OCI-LY7 (cell line): ENCODE measurements around the gene TMED7. TPM values are rescaled to one million over a fixed set of nuclear protein-coding genes. Genes with fewer than 3 reads are reported as not detected.

ENCODE experiments used
- BruUV-seq: library from RNA; stranded (reverse); fragments of 400-500 nt; replicated peaks from 2 replicates; lab custom pipeline; 2021; lab: Mats Ljungman, UMichigan
- CTCF ChIA-PET: fragments of 300-600 bp; sonication (Branson Sonifier 250); formaldehyde crosslinking; loops from one replicate; lab custom pipeline; 2022; ENCODE audit warnings: antibody characterized with exemption; ENCODE audit not compliant: unreplicated experiment; lab: Charles Lee
- POLR2A ChIA-PET: fragments of 300-600 bp; sonication (Branson Sonifier 250); formaldehyde crosslinking; loops from one replicate; lab custom pipeline; 2022; ENCODE audit warnings: antibody characterized with exemption; lab: Charles Lee
- DNase-seq: peaks from one replicate; pipeline ENCODE4 v3.0.0-alpha.2; 2015; ENCODE audit warnings: low spot score
- H2AFZ ChIP-seq: fragments of 200-600 bp; sonication (generic), shearing (Covaris generic); 2 replicates; pipeline ENCODE4 v1.6.1; 2014; ENCODE audit warnings: mild to moderate bottlenecking, antibody characterized with exemption, low read length, moderate library complexity
- H3K27ac ChIP-seq: fragments of 200-600 bp; sonication (generic); 2 replicates; pipeline ENCODE4 v1.5.1; 2014; ENCODE audit warnings: mixed run types, low read depth, mild to moderate bottlenecking, moderate library complexity, low read length, inconsistent platforms; ENCODE audit not compliant: poor library complexity, severe bottlenecking
- H3K36me3 ChIP-seq: fragments of 200-600 bp; sonication (generic); 2 replicates; pipeline ENCODE4 v1.6.1; 2014; ENCODE audit warnings: mild to moderate bottlenecking, antibody characterized with exemption, low read length, moderate library complexity, mixed read lengths; ENCODE audit not compliant: insufficient read depth
- H3K4me1 ChIP-seq: fragments of 200-600 bp; sonication (generic); 2 replicates; pipeline ENCODE4 v1.5.1; 2014; ENCODE audit warnings: mild to moderate bottlenecking, low read length; ENCODE audit not compliant: insufficient read depth, poor library complexity, severe bottlenecking
- H3K4me2 ChIP-seq: fragments of 200-600 bp; sonication (generic); 2 replicates; pipeline ENCODE4 v1.6.1; 2014; ENCODE audit warnings: mild to moderate bottlenecking, low read length
- H3K4me3 ChIP-seq: fragments of 200-600 bp; sonication (generic); 2 replicates; pipeline ENCODE4 v1.5.1; 2014; ENCODE audit warnings: mild to moderate bottlenecking, low read depth, low read length; ENCODE audit not compliant: poor library complexity, severe bottlenecking
- H3K79me2 ChIP-seq: fragments of 200-600 bp; sonication (generic); 2 replicates; pipeline ENCODE4 v1.6.1; 2016; ENCODE audit warnings: low read depth, mild to moderate bottlenecking, low read length, moderate library complexity, mixed read lengths; ENCODE audit not compliant: insufficient read depth
- H3K9me2 ChIP-seq: fragments of 200-600 bp; sonication (generic); 2 replicates; pipeline ENCODE4 v1.6.1; 2016; ENCODE audit warnings: mild to moderate bottlenecking, low read length, mixed read lengths; ENCODE audit not compliant: insufficient read depth
- H3K9me3 ChIP-seq: fragments of 200-600 bp; sonication (generic); 2 replicates; pipeline ENCODE4 v1.6.1; 2014; ENCODE audit warnings: mild to moderate bottlenecking, mixed run types, low read length, mixed read lengths
- H4K20me1 ChIP-seq: fragments of 200-600 bp; sonication (generic); 2 replicates; pipeline ENCODE4 v1.6.1; 2014; ENCODE audit warnings: mild to moderate bottlenecking, antibody characterized with exemption, low read length, moderate library complexity, mixed read lengths; ENCODE audit not compliant: insufficient read depth
- CTCF ChIP-seq: fragments of 200-600 bp; sonication (generic); conservative IDR thresholded peaks from 2 replicates; pipeline ENCODE4 v1.5.1; 2014; ENCODE audit warnings: mild to moderate bottlenecking, antibody characterized with exemption, low read length, moderate library complexity, mixed read lengths
- EZH2phosphoT487 ChIP-seq: fragments of 200-600 bp; sonication (generic); IDR thresholded peaks from 2 replicates; pipeline ENCODE4 v1.6.1; 2018; ENCODE audit warnings: low read depth, borderline replicate concordance, mild to moderate bottlenecking, mixed run types, antibody characterized with exemption, low read length, moderate library complexity, mixed read lengths
- intact Hi-C: fragments of 100-400 bp; cut with micrococcal nuclease; formaldehyde crosslinking; loops from one replicate; pipeline ENCODE4 v1.10.0; 2022; ENCODE audit not compliant: unreplicated experiment
- total RNA-seq, 2 experiments: library from RNA; depleted of rRNA in 1 of 2; stranded (reverse); fragments of >200 nt in 1 of 2; shearing (Covaris generic) in 1 of 2; gene quantifications; 2 replicates each; pipeline ENCODE4 v1.2.3, GENCODE V29; 2014 to 2022

Gene TMED7
- total RNA-seq, 2 experiments from 2014 or later = 35.8 to 55.1 TPM

GRCh38 chr5:115627295-115627865, 1.5 kb upstream of the TMED7 start:
- no peaks in the 10 kb centered on the region for H3K9me2 ChIP-seq
- intact Hi-C loops = loop anchor here (2.0 to 10.0 kb wide), 2 partner anchors 213 to 1277 kb away; partner anchors contain the start of genes AP3S1 and ATG12
- H3K4me1 ChIP-seq = peaks cover 36% of the 10 kb centered on the region
- peak overlapping the region; percentile 94 for H3K4me3 ChIP-seq
- no peaks in the 10 kb centered on the region for H3K9me3 ChIP-seq
- POLR2A ChIA-PET = interaction anchor here (1.1 kb wide), 1 partner anchor 29 kb away, joined by 3 read pairs; no protein-coding TSS in a partner anchor
- H3K27ac ChIP-seq = no peak overlapping the region
- BruUV-seq = no TSS peak
- DNase-seq = no peak
- TF ChIP-seq EZH2phosphoT487 = no peak
- peaks cover 17% of the 10 kb centered on the region for H3K36me3 ChIP-seq
- peak overlapping the region; percentile 99 for H3K4me2 ChIP-seq
- peaks cover 44% of the 10 kb centered on the region for H3K79me2 ChIP-seq
- peak overlapping the region; percentile 93 for H2AFZ ChIP-seq
- H4K20me1 ChIP-seq = peaks cover 21% of the 10 kb centered on the region
- CTCF ChIA-PET = interaction anchor here (0.5 kb wide), 1 partner anchor 85 kb away, joined by 3 read pairs; no protein-coding TSS in a partner anchor

- DNase-seq = no peak
- TSS peak; percentile 86 for BruUV-seq
- ChIA-PET POLR2A (interaction anchor here (0.7 kb wide), 2 partner anchors 25 to 248 kb away, joined by 4 read pairs; no protein-coding TSS in a partner anchor), CTCF (no interaction called here)
- Histone ChIP-seq H3K36me3 (peaks cover 24% of the 10 kb centered on the region), H3K9me3 (no peaks in the 10 kb centered on the region), H2AFZ (peak overlapping the region; percentile 93; the same call in 1 of the 2 replicates), H3K4me2 (peak overlapping the region; percentile 99), H4K20me1 (peaks cover 21% of the 10 kb centered on the region), H3K9me2 (no peaks in the 10 kb centered on the region), H3K27ac (peak overlapping the region; percentile 70), H3K4me1 (peaks cover 39% of the 10 kb centered on the region), H3K79me2 (peaks cover 54% of the 10 kb centered on the region), H3K4me3 (peak overlapping the region; percentile 94)
- no peak for TF ChIP-seq EZH2phosphoT487
- TF ChIP-seq CTCF = no peak
- intact Hi-C loops = loop anchor here (1.0 to 10.0 kb wide), 4 partner anchors 82 to 1278 kb away; partner anchors contain the start of genes AP3S1, ATG12, FEM1C and PGGT1B
Measured at GRCh38 chr5:115626445-115626823, 598 bp upstream of the TMED7 start.

GRCh38 chr5:115624994-115625393, 842 bp downstream of the TMED7 start:
- BruUV-seq = no TSS peak
- Histone ChIP-seq H2AFZ (peak overlapping the region; percentile 73; the same call in 1 of the 2 replicates), H3K27ac (peak overlapping the region; percentile 70), H3K9me3 (no peaks in the 10 kb centered on the region), H3K4me1 (peaks cover 39% of the 10 kb centered on the region), H3K79me2 (peaks cover 67% of the 10 kb centered on the region), H3K4me3 (peak overlapping the region; percentile 94), H4K20me1 (peaks cover 29% of the 10 kb centered on the region), H3K36me3 (peaks cover 36% of the 10 kb centered on the region), H3K4me2 (peak overlapping the region; percentile 95), H3K9me2 (no peaks in the 10 kb centered on the region)
- CTCF ChIA-PET = interaction anchor here (1.4 kb wide), 1 partner anchor 11 kb away, joined by 3 read pairs; no protein-coding TSS in a partner anchor
- DNase-seq = no peak
- no peak for TF ChIP-seq EZH2phosphoT487
- no peak for TF ChIP-seq CTCF
- intact Hi-C loops = loop anchor here (10.0 kb wide), 1 partner anchor 1280 kb away; no protein-coding TSS in a partner anchor
- POLR2A ChIA-PET = interaction anchor here (0.6 to 2.6 kb wide), 14 partner anchors 9 to 1285 kb away, joined by 3 to 21 read pairs (median 3); no protein-coding TSS in a partner anchor
